DMS153 (cell line): ENCODE data around the gene ARL2BP.

Experiments
- DNase-seq: peaks from one replicate; lab custom pipeline; 2025; lab: John Stamatoyannopoulos, UW

The ARL2BP gene

GRCh38 chr16:57283214-57283958, 38.3 kb downstream of the ARL2BP start:
- no peak for DNase-seq

DNA sequence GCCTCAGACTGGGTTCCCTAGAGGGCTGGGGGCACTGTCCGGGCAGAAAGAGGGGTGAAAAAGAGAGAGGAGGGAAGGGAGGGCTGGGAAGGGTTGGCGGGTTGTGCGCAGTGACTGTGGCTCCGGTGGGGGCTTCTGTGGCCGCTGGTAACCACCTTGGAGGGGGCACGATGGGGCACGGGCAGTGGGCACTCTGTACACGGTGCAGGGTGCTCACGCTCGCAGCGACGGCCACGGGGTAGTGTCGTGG, 38.8 kb downstream of the ARL2BP start:
- DNase-seq = no peak

GRCh38 chr16:57284209-57284951, 39.3 kb downstream of the ARL2BP start, which contains the start of gene PLLP:
Gene PLLP, minus strand, starts transcription at chr16:57284672. Its CDS starts 132 bp downstream, at chr16:57284540.
- DNase-seq = no peak

DNA sequence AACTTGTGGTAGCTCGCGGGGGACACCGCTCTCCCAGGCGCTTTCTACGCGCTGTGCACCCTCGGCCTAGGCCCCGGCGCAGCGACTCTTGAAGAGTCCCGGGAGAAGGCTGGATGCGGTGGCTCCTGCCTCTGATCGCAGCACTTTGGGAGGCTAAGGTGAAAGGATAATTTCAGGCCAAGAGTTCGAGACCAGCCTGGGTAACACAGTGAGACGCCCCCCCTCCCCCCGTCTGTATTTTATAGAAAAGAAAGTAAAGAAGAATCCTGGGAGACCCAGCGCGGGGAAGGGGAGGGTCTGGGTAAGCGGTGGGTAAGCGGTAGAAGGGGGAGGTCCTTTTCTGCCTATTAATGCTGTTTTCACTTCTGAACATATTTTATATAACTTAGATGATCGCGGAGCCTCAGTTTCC, 39.9 kb downstream of the ARL2BP start:
- DNase-seq = no peak

- DNase-seq = no peak
Observed at GRCh38 chr16:57285379-57285778, 40.3 kb downstream of the ARL2BP start.

GRCh38 chr16:57289391-57290257, 44.6 kb downstream of the ARL2BP start:
- DNase-seq = no peak

- DNase-seq = no peak
Observed at GRCh38 chr16:57297856-57298255, 52.8 kb downstream of the ARL2BP start.

- DNase-seq = no peak
Observed at GRCh38 chr16:57299009-57299718, 54.1 kb downstream of the ARL2BP start.

GRCh38 chr16:57299719-57300386, 54.8 kb downstream of the ARL2BP start:
- peak; percentile 92 for DNase-seq

DNA sequence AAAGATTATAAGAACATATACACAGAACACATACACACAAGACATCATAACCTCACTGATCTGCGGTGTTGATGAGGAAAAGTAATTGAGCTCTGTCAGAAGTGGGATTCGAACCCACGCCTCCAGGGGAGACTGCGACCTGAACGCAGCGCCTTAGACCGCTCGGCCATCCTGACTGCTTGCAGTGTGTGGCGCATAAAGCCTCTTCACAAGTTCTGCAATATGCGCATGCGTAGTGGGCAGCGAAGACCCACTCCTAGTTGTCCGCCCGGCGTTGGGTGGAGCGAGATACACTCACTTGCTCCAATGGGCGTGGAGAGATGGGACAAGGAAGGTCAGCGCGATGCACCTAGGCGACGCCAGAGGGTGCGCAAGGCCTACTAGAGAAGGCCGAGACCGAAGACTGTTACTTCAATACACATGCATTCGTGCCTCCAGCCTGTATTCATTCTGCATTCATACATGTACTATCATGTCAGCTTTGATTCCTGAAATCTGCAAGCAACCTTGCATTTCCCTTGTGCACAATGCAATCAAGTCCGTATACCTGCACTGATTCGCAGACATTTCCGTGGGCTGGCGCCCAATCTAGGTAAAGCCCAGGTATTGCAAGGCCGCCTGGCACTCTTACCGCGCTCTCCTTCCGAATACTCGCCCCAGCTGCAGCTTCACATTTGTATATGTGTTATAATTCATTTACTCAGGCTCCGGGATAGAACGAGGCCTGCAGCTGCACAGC, 55.5 kb downstream of the ARL2BP start:
- peak; percentile 98 for DNase-seq

DNA sequence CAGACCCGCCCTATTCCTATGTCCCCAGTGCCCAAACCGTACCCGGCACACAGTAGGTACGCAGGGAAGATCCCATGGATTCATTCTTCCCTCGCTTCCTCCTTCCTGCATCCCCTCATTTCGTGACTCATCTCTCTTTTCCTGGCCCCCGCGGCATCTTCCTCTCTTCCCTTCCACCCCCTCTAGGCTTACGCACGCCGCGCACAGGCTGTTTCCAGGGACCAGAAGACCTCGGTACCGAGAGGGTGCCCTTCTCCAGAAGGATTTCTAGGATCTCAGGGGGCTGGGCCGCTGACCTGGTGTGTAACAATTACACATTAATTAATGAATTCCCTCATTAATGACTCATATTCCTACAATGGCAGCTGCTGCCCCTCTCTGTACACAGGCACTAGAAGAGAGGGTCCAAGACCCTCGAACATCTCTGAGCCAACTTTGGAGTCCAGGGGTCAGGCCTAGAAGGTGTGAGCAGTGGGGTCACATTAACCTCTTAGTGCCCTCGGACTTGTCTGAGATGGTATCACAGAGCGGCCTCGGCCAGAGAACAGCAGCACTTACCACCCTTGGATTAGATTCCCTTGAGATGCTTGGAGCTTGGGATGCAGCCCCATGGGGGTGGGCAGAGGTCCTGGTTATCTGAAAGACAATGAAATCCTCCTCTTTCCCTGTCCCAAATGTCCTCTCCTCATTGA, 56.2 kb downstream of the ARL2BP start:
- DNase-seq = no peak
